SK-N-SH (cell line): ENCODE data around the gene GTPBP8.

Source experiments
- CHD2 ChIP-seq: fragments of 150-350 bp; IDR thresholded peaks from 2 replicates; pipeline ENCODE4 v1.6.1; 2018; ENCODE audit warnings: low read length; ENCODE audit not compliant: partially characterized antibody
- CTCF ChIP-seq: fragments of 200-600 bp; sonication (generic); IDR thresholded peaks from 2 replicates; pipeline ENCODE4 v1.6.1; 2017; ENCODE audit warnings: antibody characterized with exemption, mild to moderate bottlenecking, moderate library complexity
- ELF1 ChIP-seq: IDR thresholded peaks from 2 replicates; pipeline ENCODE4 v1.4.0; 2012
- GABPA ChIP-seq: IDR thresholded peaks from 2 replicates; pipeline ENCODE4 v1.4.0; 2012; ENCODE audit warnings: low read depth, mild to moderate bottlenecking
- MXI1 ChIP-seq: IDR thresholded peaks from 2 replicates; pipeline ENCODE4 v1.6.1; 2012; ENCODE audit warnings: mild to moderate bottlenecking, low read depth, low read length, improper control_type of control experiment
- PBX3 ChIP-seq: IDR thresholded peaks from 2 replicates; pipeline ENCODE4; 2012
- POLR2AphosphoS5 ChIP-seq: IDR thresholded peaks from 2 replicates; pipeline ENCODE4 v1.6.1; 2012; ENCODE audit warnings: low read depth, low read length
- RAD21 ChIP-seq: IDR thresholded peaks from 2 replicates; pipeline ENCODE4 v1.6.1; 2012; ENCODE audit warnings: mild to moderate bottlenecking, low read length
- RCOR1 ChIP-seq: fragments of 150-350 bp; IDR thresholded peaks from 2 replicates; pipeline ENCODE4 v1.6.1; 2017; ENCODE audit warnings: antibody characterized with exemption, low read length
- REST ChIP-seq: IDR thresholded peaks from 2 replicates; pipeline ENCODE4 v1.6.1; 2012; ENCODE audit warnings: mild to moderate bottlenecking, low read depth, low read length, moderate library complexity

- no peak for TF ChIP-seq RAD21
- TF ChIP-seq MXI1: no peak
- TF ChIP-seq CTCF: no peak
- no peak for TF ChIP-seq CHD2
- no peak for TF ChIP-seq PBX3
- TF ChIP-seq POLR2AphosphoS5: no peak
- TF ChIP-seq ELF1: no peak
- no peak for TF ChIP-seq REST
- TF ChIP-seq GABPA: no peak
- no peak for TF ChIP-seq RCOR1
These were observed 27.9 kb downstream of the GTPBP8 start for GRCh38 chr3:113018536-113019181.
